T1000 (cell line): Measurements from ENCODE around the gene HOXC11.

ENCODE experiments used
- DNase-seq: peaks from one replicate; lab custom pipeline; 2025; ENCODE audit warnings: mixed read lengths; lab: John Stamatoyannopoulos, UW

HOXC11 gene

DNA sequence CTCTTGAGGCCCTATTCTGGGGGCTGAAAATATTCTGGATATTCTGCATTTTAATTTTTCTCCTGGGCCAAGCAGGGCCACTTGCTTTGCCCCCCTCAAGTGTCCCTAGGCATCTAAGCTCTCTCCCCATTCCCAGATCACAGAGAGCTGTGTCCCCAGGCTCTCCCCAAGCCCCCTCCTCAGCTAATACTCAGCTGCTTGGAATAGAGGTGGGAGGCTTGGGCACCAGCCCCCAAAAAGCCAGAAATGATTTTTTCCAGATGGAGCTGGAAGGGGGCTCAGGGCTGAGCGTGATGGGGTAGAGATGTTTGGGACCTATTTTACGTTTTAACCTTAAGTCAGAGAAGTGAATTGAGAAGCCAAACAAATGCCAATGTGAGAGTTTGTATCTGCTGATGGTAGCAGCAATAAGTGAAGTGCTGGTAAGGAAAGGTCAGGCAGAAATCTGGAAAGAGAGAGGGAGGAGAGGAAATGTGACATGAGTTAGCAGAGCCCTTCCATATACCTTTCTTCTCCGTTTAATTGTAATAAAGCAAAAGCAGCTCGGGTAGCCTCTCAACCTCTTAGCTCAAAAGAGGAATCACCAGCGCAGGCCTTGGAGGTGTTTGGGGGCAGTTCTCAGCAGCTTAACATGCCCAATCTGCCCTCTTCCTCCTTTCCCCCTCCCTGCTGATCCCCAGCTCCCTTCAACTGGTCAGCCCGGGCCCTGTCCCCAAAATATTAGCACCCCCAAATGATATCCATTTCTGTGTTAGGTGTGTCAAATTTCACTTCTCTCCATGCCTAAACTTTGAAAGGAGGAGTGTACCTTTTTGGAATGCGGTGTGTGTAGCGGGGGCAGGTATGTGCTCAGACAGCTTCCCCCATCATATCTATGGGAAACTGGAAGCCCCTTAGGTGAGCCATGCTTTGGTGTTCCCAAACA, 50.3 kb downstream of the HOXC11 start:
- DNase-seq, result no peak

DNA sequence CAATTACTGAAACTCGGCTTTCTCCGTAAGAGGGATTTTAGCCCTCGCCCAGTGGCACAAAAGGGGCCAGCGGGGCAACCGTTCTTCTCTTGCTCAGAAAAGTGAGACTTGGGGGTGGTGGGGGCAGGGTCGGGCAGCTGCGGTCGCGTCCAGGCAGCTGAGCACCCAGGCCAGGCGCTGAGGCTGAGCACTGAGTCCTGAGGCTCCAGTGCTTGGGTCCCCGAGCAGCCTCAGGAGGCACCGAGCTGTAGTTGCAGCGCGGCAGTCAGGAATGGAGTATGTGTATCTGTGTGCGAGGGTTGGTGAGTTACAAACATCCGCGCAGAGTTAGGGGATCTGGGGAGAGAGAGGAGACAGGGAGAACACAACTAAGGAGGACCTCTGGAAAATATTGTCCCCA, 51.2 kb downstream of the HOXC11 start:
- DNase-seq, result no peak

DNA sequence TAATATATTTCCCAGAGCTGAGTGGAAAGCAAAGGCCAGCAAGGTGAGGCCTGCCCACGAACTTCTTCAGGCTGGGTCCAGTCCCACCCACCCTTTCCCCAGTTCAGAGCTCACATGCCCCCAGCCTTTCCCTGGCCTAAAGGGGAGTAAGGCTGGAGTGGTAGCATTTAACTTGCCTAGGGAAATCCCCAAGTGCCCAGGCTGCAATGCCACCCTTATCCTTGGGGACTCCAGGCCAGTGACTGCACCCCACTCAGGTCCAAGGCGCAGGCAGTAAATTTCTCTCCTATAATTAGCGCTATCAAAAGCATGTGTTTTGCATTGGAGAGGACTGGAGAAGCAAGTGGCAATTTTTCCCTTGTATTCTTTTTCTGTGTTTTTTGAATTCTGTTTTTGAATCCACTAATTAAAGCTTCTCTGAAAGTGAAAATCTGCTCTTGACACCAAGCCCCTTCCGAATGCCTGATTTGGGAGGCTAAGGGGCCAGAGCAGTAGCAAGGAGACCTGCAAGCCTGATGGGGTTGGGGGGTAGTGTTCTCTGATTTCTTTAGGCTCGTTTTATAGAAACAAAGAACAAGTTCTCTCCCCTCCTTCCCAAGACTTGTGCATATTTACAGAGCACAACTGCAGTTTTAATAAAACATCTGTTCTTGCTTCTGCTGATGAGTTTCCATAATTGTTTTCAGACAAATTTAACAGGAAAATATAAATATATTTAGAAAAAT, 51.8 kb downstream of the HOXC11 start:
- DNase-seq, result no peak

DNA sequence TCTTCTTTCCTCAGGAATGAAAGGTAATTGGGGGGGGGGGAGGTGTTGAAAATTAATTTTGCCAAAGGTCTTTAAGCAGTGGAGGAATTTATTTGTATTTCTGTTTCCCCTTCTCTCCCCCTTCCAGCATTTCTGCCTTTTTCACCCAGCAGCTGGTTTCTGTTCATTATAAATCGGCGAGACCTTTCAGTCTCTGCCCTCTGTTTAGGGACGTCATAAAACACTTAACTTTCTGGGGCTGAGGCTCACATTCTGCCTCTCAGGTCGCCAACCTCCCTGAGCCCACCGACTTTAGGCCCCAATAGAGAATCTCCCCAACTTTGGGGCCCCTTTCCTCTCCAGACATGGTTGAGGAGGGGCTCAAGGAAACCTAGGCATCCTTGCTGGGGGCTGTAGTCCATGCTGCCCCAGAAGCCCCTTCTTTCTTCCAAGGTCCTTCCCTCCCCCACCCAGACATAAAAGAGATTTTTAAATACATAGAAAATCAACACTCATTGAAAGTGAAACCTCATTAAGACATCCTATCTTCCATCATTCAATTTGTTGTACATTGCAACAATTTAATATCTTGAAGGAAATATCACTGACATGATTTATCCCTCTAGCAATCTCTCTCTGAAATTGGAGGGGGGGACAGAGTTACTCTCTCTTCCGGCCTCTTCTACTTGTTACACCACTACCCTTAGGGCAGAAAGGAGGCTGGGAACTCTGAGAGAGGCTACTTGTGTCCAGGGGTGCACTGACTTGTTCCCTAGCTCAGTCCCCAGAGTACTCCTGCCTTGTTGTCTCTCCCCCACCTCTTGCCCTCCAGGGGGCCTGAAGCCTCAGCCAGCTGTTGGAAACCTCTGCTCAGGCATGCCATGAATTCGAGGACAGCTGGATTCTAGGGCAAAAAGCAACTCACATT, 52.8 kb downstream of the HOXC11 start:
- DNase-seq, result no peak

DNA sequence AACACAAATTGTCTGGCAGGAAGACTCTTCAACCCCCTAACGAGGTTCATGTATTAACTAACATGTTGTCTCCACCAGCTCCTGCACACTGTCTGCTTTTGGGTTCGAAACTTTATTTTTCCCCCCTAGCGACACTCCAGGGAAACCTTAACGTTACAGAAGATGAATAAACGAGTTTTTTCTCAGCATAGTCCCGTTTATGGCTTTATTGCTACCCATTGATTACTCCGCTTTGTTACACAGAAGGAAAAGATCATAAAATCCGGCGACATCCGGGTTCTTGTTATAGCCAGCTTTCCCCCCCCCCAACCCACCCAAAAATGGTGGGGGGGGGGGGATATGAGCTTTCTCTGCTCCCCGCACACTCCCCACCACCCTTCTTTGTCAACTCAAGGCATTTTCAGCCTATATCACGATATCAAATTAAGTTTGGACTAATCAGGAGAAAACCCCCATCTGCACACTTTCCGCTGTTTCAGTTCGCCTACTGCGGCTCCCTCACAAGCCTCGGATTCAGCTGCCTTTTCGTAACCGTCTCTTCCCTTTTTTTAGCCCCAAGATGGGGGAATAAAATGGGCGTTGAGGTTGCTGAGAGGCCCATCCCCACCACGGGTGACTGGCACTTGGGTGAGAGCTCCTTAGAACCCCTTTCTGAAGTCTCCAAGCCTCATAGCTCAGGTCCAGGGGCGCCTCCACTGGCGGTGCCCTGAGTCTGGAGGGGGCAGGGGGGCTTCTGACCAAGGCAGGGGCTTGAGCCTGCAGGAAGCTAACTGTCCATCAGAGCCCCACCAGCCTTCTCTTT, 53.9 kb downstream of the HOXC11 start:
- no peak for DNase-seq
